ENCODE data around the gene EHD3. TPM values are rescaled to one million over a fixed set of nuclear protein-coding genes. Genes with fewer than 3 reads are reported as not detected.

EHD3 gene
- total and polyA plus RNA-seq, 2 of the 13 experiments (the other 11 are each of a cell fraction or from before 2014, with no cell fraction given) = 0.20 to 0.69 TPM

- TF ChIP-seq ETV6 (CRISPR knock-in tag; conservative IDR thresholded peaks at IDR 0.05) (no peak), ZNF543 (CRISPR knock-in tag; IDR thresholded peaks at IDR 0.05) (no peak)
These were observed 6.7 kb downstream of the EHD3 start (continued) for GRCh38 chr2:31240381-31241365.

GRCh38 chr2:31241625-31242270, 7.8 kb downstream of the EHD3 start:
- no peak overlapping the region for H3K9ac ChIP-seq (ENCODE audit: insufficient read depth, low read depth, low read length)
- WGBS (ENCODE audit: low lambda C conversion rate) = 55% methylated on average over 7 of the region's 10 CpGs
- BruUV-seq (replicated peaks) = no TSS peak
- peaks cover 0 to 25% of the 10 kb centered on the region in 2 experiments; a peak in 3 of 5 replicates for H3K27me3 ChIP-seq (ENCODE audit: control insufficient read depth in 1 of 2, insufficient read depth in 2 of 2, low read length in 2 of 2)
- intact Hi-C loops (cut with micrococcal nuclease; ENCODE audit: unreplicated experiment) = no loop called here
- H3K79me2 ChIP-seq (ENCODE audit: insufficient read depth, low read length) = no peaks in the 10 kb centered on the region
- POLR2A ChIA-PET = no interaction called here
- no peak overlapping the region for H3K4me3 ChIP-seq (replicated peaks in 1 of 3; ENCODE audit: insufficient read depth in 1 of 3, low read depth in 2 of 3, low read length in 3 of 3)
- H2AFZ ChIP-seq (ENCODE audit: low read length) = no peak overlapping the region
- H3K27ac ChIP-seq (ENCODE audit: extremely low read length, insufficient read depth, low read length) = no peak overlapping the region
- H3K36me3 ChIP-seq (replicated peaks in 1 of 2; ENCODE audit: control insufficient read depth in 1 of 2, insufficient read depth in 2 of 2, low read length in 2 of 2) = no peaks in the 10 kb centered on the region
- FAIRE-seq = no peak
- CTCF ChIA-PET (ENCODE audit: low intra/inter-chr PET ratio, low total read pairs) = no interaction called here
- H3K9me3 ChIP-seq (ENCODE audit: low read length) = no peaks in the 10 kb centered on the region
- ATAC-seq = no peak
- H3K4me2 ChIP-seq (ENCODE audit: low read depth, low read length) = no peak overlapping the region
- in situ Hi-C loops (cut with HindIII; ENCODE audit: extremely low pct_ligation_motif_present, low pct_unique_long_range_greater_than_20kb) = no loop called here
- H3K4me1 ChIP-seq (ENCODE audit: insufficient read depth, low read length) = no peaks in the 10 kb centered on the region
- no peak for TF ChIP-seq FOXP4 (CRISPR knock-in tag; IDR thresholded peaks at IDR 0.05)
- TF ChIP-seq HOXA7 (CRISPR knock-in tag; IDR thresholded peaks at IDR 0.05) = no peak
- no peak for TF ChIP-seq SPEN (CRISPR knock-in tag; IDR thresholded peaks at IDR 0.05; ENCODE audit: low read depth)
- TF ChIP-seq GTF3A (CRISPR knock-in tag; conservative IDR thresholded peaks at IDR 0.05) = no peak
- TF ChIP-seq CENPBD1 (CRISPR knock-in tag; IDR thresholded peaks at IDR 0.05; ENCODE audit: borderline replicate concordance, low read depth) = no peak
- TF ChIP-seq POLR2A (IDR thresholded peaks at IDR 0.05; ENCODE audit: insufficient read depth in 1 of 2, low read depth in 2 of 2, low read length in 2 of 2) = no peak
- TF ChIP-seq ZNF781 (CRISPR knock-in tag; IDR thresholded peaks at IDR 0.05; ENCODE audit: borderline replicate concordance, not compliant biosample characterization) = no peak
- no peak for TF ChIP-seq EHMT2 (IDR thresholded peaks at IDR 0.05; ENCODE audit: borderline replicate concordance, low read depth, low read length)
- no peak for TF ChIP-seq MAX (IDR thresholded peaks at IDR 0.05)
- TF ChIP-seq TCF12 (IDR thresholded peaks at IDR 0.05) = no peak
- TF ChIP-seq TCF12 (CRISPR knock-in tag; IDR thresholded peaks at IDR 0.05) = no peak
- no peak for TF ChIP-seq ARNT2 (CRISPR knock-in tag; IDR thresholded peaks at IDR 0.05; ENCODE audit: low read depth)
- no peak for TF ChIP-seq ZFP91 (CRISPR knock-in tag; IDR thresholded peaks at IDR 0.05; ENCODE audit: borderline replicate concordance)
- no peak for DNase-seq (ENCODE audit: low spot score)
- H4K20me1 ChIP-seq (ENCODE audit: insufficient read depth, low read length) = no peaks in the 10 kb centered on the region

Measured in HepG2 (cell line).